Fibroblast of the aortic adventitia (primary cell): Measurements from ENCODE around the gene SPRY4. TPM values are rescaled to one million over a fixed set of nuclear protein-coding genes. Genes with fewer than 3 reads are reported as not detected.
"Not testable (repeated sequence)": the region's sequence is repeated elsewhere in the genome, so short reads cannot be mapped to it uniquely, and the experiment has no call there.

Experiments
- DNase-seq: peaks from one replicate; pipeline ENCODE4 v3.0.0-alpha.2; 2010; ENCODE audit warnings: low read depth
- H3K4me3 ChIP-seq: 2 replicates; pipeline ENCODE4 v1.5.1; 2011; ENCODE audit warnings: low read depth, mild to moderate bottlenecking, control low read depth, low read length, moderate library complexity
- CTCF ChIP-seq: IDR thresholded peaks from 2 replicates; pipeline ENCODE4 v1.5.1; 2011; ENCODE audit warnings: mild to moderate bottlenecking, low read length, control low read depth, inconsistent platforms; ENCODE audit not compliant: insufficient read depth
- total RNA-seq: library from RNA; depleted of rRNA; stranded (reverse); fragments of >200 nt; gene quantifications from 2 replicates; pipeline ENCODE4 v1.2.3, GENCODE V29; 2012; ENCODE audit warnings: low replicate concordance

The SPRY4 gene
- total RNA-seq, 1 donor, result 13.9 TPM

- H3K4me3 ChIP-seq, result no peak overlapping the region
- DNase-seq, result no peak
These were observed 20.7 kb downstream of the SPRY4 start for GRCh38 chr5:142304013-142304701.

GRCh38 chr5:142303565-142303964 lies 21.3 kb downstream of the SPRY4 start:
- H3K4me3 ChIP-seq, result no peak overlapping the region
- peak; percentile 66 for DNase-seq
- no peak for TF ChIP-seq CTCF

More at GRCh38 chr5:142304013-142304701, 20.7 kb downstream of the SPRY4 start:
- TF ChIP-seq CTCF, result no peak

- DNase-seq, result no peak
- no peak overlapping the region for H3K4me3 ChIP-seq
- TF ChIP-seq CTCF, result no peak
These were observed 23.3 kb downstream of the SPRY4 start for GRCh38 chr5:142301540-142301939.

GRCh38 chr5:142300677-142301076 lies 24.1 kb downstream of the SPRY4 start:
- no peak overlapping the region for H3K4me3 ChIP-seq
- no peak for DNase-seq
- TF ChIP-seq CTCF, result no peak

- H3K4me3 ChIP-seq, result no peak overlapping the region
- no peak for TF ChIP-seq CTCF
- DNase-seq, result no peak
These were observed 26.0 kb downstream of the SPRY4 start for GRCh38 chr5:142298789-142299188.

DNA sequence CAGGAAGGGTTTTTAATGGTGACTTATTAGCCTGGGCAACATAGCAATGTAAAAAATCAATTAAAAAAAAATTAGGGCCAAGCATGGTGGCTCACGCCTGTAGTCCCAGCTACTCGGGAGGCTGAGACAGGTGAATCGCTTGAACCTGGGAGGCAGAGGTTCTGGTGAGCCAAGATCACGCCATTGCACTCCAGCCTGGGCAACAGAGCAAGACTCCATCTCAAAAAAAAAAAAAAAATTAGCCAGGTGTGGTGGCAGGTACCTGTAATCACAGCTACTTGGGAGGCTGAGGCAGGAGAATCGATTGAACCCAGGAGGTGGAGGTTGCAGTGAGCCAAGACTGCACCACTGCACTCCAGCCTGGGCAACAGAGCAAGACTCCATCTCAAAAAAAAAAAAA lies 27.0 kb downstream of the SPRY4 start:
- H3K4me3 ChIP-seq, DNase-seq: not testable (repeated sequence)

- DNase-seq, result peak; percentile 93
- H3K4me3 ChIP-seq, result no peak overlapping the region
- TF ChIP-seq CTCF, result no peak
These were observed 27.9 kb downstream of the SPRY4 start for GRCh38 chr5:142296914-142297417.
